ENCODE measurements around the gene MCTP1.

DNA sequence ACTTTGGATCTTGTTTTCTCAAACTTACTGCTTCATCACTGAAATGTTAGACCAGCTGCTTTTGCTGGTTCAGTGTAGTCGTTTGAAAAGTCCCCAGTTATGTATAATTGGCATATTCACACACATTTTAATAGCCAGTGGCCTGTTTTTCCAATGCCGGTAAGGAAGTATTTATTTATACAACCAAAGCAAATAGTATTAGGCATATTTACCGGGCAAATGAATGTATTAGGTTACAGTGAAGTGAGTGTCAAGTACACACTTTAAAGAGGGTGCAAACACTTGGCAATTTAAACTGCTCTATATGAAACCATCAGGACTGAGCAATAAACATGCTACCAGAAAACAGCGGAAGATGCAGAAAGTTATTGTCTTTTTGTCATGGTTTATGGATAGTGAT, 242.9 kb downstream of the MCTP1 start:
- TF ChIP-seq, protein P1, sequence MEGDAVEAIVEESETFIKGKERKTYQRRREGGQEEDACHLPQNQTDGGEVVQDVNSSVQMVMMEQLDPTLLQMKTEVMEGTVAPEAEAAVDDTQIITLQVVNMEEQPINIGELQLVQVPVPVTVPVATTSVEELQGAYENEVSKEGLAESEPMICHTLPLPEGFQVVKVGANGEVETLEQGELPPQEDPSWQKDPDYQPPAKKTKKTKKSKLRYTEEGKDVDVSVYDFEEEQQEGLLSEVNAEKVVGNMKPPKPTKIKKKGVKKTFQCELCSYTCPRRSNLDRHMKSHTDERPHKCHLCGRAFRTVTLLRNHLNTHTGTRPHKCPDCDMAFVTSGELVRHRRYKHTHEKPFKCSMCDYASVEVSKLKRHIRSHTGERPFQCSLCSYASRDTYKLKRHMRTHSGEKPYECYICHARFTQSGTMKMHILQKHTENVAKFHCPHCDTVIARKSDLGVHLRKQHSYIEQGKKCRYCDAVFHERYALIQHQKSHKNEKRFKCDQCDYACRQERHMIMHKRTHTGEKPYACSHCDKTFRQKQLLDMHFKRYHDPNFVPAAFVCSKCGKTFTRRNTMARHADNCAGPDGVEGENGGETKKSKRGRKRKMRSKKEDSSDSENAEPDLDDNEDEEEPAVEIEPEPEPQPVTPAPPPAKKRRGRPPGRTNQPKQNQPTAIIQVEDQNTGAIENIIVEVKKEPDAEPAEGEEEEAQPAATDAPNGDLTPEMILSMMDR (IDR thresholded peaks at IDR 0.05), result no peak
- TF ChIP-seq EZH2 (IDR thresholded peaks at IDR 0.05) (no peak), EZH2phosphoT487 (IDR thresholded peaks at IDR 0.05) (no peak)

All from neural progenitor cell (in vitro differentiated cells).